ENCODE measurements around the gene NCOA7. TPM values are rescaled to one million over a fixed set of nuclear protein-coding genes. Genes with fewer than 3 reads are reported as not detected.
A peak's percentile ranks its signal among the peaks of the same experiment; 100 is the strongest.

NCOA7 gene
- total RNA-seq, 1 experiment from 2014 or later = 37.3 TPM

- Histone ChIP-seq H3K27me3 (ENCODE audit: control insufficient read depth, insufficient read depth, low read length) (no peaks in the 10 kb centered on the region), H3K9me3 (ENCODE audit: control insufficient read depth, insufficient read depth, low read depth, low read length) (no peaks in the 10 kb centered on the region), H3K27ac (ENCODE audit: low read length) (no peak overlapping the region), H3K36me3 (ENCODE audit: control insufficient read depth, insufficient read depth, low read length) (peaks cover 11% of the 10 kb centered on the region; the same call in 1 of the 2 replicates), H3K4me3 (ENCODE audit: low read depth in 2 of 2, low read length in 2 of 2) (no peak overlapping the region), H3K4me1 (ENCODE audit: control insufficient read depth, insufficient read depth, low read length) (0 out of 2 replicates have a peak, but pooled peaks cover 3% of the 10 kb centered on the region)
- ATAC-seq (no peak), DNase-seq (ENCODE audit: low read depth, low spot score) (no peak)
- intact Hi-C loops (cut with micrococcal nuclease; ENCODE audit: unreplicated experiment) (no loop called here), in situ Hi-C loops (cut with HindIII; ENCODE audit: low pct_unique_long_range_greater_than_20kb, low sequenced_read_pairs) (no loop called here)
- POLR2A ChIA-PET = interaction anchor here (0.7 kb wide), 1 partner anchor 30 kb away, joined by 4 read pairs; no protein-coding TSS in a partner anchor
- CTCF ChIA-PET = no interaction called here
- TF ChIP-seq TCF7L2 (IDR thresholded peaks at IDR 0.05; ENCODE audit: low read depth, low read length) = no peak
- TF ChIP-seq POLR2AphosphoS5 (IDR thresholded peaks at IDR 0.05; ENCODE audit: low read depth, low read length) = no peak
- no peak for TF ChIP-seq SIN3A (IDR thresholded peaks at IDR 0.05; ENCODE audit: borderline replicate concordance, insufficient read depth, low read depth, low read length)
- no TSS peak for BruUV-seq (replicated peaks)
Measured at GRCh38 chr6:125918230-125918629, 127.5 kb downstream of the NCOA7 start.

GRCh38 chr6:125918681-125919566, 128.2 kb downstream of the NCOA7 start:
- no peak overlapping the region for H3K27ac ChIP-seq (ENCODE audit: low read length)
- no peaks in the 10 kb centered on the region for H3K9me3 ChIP-seq (ENCODE audit: control insufficient read depth, insufficient read depth, low read depth, low read length)
- ChIA-PET CTCF (no interaction called here), POLR2A (interaction anchor here (0.7 kb wide), 1 partner anchor 30 kb away, joined by 4 read pairs; no protein-coding TSS in a partner anchor)
- TF ChIP-seq POLR2AphosphoS5 (IDR thresholded peaks at IDR 0.05; ENCODE audit: low read depth, low read length) (no peak), REST (IDR thresholded peaks at IDR 0.05; ENCODE audit: insufficient read depth in 1 of 2, low read depth in 2 of 2, low read length in 1 of 2) (no peak), TCF7L2 (IDR thresholded peaks at IDR 0.05; ENCODE audit: low read depth, low read length) (no peak), SIN3A (IDR thresholded peaks at IDR 0.05; ENCODE audit: borderline replicate concordance, insufficient read depth, low read depth, low read length) (no peak), CTCF (IDR thresholded peaks at IDR 0.05) (no peak)
- intact Hi-C loops (cut with micrococcal nuclease; ENCODE audit: unreplicated experiment) (no loop called here), in situ Hi-C loops (cut with HindIII; ENCODE audit: low pct_unique_long_range_greater_than_20kb, low sequenced_read_pairs) (no loop called here)
- H3K27me3 ChIP-seq (ENCODE audit: control insufficient read depth, insufficient read depth, low read length) = no peaks in the 10 kb centered on the region
- no peak overlapping the region for H3K4me3 ChIP-seq (ENCODE audit: low read depth in 2 of 2, low read length in 2 of 2)
- BruUV-seq (replicated peaks) = TSS peak; percentile 38
- DNase-seq (ENCODE audit: low read depth, low spot score) = no peak
- 0 out of 2 replicates have a peak, but pooled peaks cover 3% of the 10 kb centered on the region for H3K4me1 ChIP-seq (ENCODE audit: control insufficient read depth, insufficient read depth, low read length)
- ATAC-seq = no peak
- H3K36me3 ChIP-seq (ENCODE audit: control insufficient read depth, insufficient read depth, low read length) = peaks cover 8% of the 10 kb centered on the region

Measured in Panc1 (cell line).